GM18870 (cell line): ENCODE measurements around the gene PSMA6.

ENCODE experiments used
- ATAC-seq: cut with Tn5 transposase; IDR thresholded peaks from one replicate; pipeline ENCODE4 v1.9.1; 2021; ENCODE audit warnings: moderate library complexity; ENCODE audit not compliant: unreplicated experiment

PSMA6 gene

DNA sequence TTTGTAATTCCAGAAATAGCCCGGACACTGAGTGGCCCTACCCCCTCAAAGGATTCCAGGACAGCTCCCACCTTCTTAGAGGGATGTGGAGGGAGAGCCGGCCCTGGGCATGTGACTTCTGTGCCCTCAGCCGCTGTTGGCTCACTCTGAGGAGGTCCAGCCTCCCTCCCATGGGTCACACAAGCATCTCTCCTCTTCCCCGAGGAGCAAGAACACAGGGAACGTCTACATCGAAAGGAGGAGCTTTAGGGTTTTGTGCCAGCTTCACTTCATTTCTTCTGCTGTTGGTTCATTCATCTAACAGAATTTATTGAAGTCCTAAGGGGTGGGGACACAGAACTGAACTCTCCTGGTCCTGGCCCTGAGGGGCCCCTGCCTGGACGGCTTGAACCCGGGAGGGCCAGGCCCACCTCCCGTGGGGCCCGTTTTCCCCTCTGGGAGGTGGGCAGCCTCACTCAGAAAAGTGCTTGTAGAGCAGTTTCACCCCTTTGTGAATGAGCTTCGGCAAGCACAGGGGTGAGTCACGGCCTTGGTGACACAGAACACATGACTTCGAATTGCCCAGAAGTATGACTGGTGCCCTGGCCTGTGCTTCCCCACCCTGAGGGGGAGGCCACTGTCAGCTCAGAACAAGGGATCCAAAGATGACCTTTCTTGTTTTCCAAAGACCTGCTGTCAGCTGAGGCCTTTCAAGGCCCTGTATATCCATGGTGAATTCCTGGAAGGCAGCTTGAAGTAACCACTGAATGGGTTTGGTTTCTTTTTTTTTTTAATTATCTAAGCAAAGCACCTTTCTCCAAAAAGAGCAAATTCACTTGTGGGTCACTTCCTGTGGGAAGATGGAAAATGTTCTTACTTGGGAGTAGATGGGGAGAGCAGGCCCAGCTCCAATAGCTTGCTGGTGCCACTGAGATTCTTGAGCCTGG is 73.2 kb downstream of the PSMA6 start:
- no peak for ATAC-seq

DNA sequence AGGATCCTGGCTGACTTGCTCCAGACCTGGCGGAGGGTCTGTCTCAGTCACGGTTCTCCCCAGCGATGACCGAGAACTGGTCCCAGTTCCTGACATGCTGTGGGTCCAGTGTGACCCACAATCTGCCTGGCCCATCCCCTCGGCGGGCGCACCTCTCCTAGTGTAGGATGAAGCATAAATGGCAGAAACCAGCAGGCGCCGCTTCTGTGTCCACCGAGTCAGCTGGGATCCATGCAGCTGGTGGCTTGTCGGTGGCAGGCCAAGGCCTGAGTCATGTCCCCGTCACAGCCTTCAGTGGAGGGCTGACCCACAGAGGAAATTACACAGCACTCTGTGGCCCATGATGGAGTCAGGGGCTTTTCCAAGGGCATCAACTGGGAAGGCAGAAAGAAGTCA is 73.9 kb downstream of the PSMA6 start:
- no peak for ATAC-seq

DNA sequence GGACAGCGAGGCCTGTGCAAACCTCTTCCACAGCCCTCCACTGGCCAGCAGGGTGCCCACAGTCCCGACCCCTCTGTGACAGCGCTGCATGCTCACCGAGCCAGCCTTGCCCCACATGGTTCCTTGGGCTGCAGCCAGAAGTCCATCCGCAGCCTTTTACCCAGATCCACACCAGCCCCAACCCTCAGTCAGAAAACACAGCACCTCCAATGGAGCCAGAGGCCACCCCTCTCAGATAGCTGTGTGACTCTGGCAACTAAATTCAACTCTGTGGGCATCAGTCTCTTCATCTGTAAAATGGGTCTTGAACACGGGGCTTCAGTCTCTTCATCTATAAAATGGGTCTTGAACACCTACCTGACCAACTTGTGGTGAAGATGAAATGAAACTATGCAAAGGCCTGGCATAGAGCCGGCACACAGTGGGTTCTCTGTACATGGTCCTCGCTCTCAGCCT is 74.4 kb downstream of the PSMA6 start:
- no peak for ATAC-seq

DNA sequence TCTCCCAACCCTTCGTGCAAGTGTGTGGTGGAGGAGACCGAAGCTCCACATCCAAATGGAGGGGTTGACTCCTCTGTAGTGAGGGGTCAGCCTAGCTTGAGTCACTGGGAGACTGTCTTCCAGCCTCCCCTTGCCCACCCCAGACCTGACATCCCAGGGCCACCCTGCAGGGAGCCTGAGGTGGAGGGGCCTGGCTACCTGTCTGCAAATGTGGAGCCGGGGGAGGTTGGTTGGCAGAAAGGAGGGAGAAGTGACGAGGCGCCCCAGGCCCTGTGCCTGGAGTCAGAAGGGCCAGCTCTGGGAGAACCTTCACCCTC is 74.8 kb downstream of the PSMA6 start:
- ATAC-seq: no peak
